H1 (cell line): ENCODE results near the gene SNHG17. TPM values are rescaled to one million over a fixed set of nuclear protein-coding genes. Genes with fewer than 3 reads are reported as not detected.
"Not testable (repeated sequence)": the region's sequence is repeated elsewhere in the genome, so short reads cannot be mapped to it uniquely, and the experiment has no call there.

Source experiments
- CTCF ChIA-PET: fragments of 300-600 bp; sonication (Branson Sonifier 250); formaldehyde crosslinking; loops from one replicate; lab custom pipeline; 2021; ENCODE audit not compliant: partially characterized antibody; lab: Charles Lee
- POLR2A ChIA-PET: fragments of 300-600 bp; sonication (Branson Sonifier 250); formaldehyde crosslinking; loops from one replicate; lab custom pipeline; 2021; ENCODE audit warnings: inconsistent platforms; ENCODE audit not compliant: partially characterized antibody; lab: Charles Lee
- DNase-seq, 2 experiments: peaks; one replicate each; pipeline versions ENCODE4 v3.0.0 to v3.0.0-alpha.2; 2010 to 2022; ENCODE audit warnings: low spot score in 2 of 2, low read depth in 1 of 2, mixed read lengths in 1 of 2
- FAIRE-seq: peaks from 2 replicates; lab custom pipeline; 2011; peaks lifted over from hg19 to GRCh38; lab: Jason Lieb, UNC
- H2AFZ ChIP-seq: 2 replicates; pipeline ENCODE4 v1.8.1; 2012; ENCODE audit warnings: low read length, inconsistent platforms
- H2AK5ac ChIP-seq: 2 replicates; pipeline ENCODE4 v1.6.1; 2013; ENCODE audit warnings: low read depth, low read length
- H2BK120ac ChIP-seq: replicated peaks from 2 replicates; pipeline ENCODE3; 2013; ENCODE audit warnings: low read depth, low read length, inconsistent platforms
- H2BK12ac ChIP-seq: 2 replicates; pipeline ENCODE4 v1.6.1; 2013; ENCODE audit warnings: low read depth, low read length
- H2BK15ac ChIP-seq: 2 replicates; pipeline ENCODE4 v1.6.1; 2013; ENCODE audit warnings: low read length
- H2BK20ac ChIP-seq: 2 replicates; pipeline ENCODE4 v1.6.1; 2013; ENCODE audit warnings: low read length
- H2BK5ac ChIP-seq: 2 replicates; pipeline ENCODE4 v1.6.1; 2013; ENCODE audit warnings: low read depth, low read length
- H3K14ac ChIP-seq: 2 replicates; pipeline ENCODE4 v1.6.1; 2013; ENCODE audit warnings: inconsistent platforms; ENCODE audit not compliant: insufficient read length
- H3K18ac ChIP-seq: 2 replicates; pipeline ENCODE4 v1.6.1; 2013; ENCODE audit warnings: low read length; ENCODE audit errors: extremely low read depth
- H3K23ac ChIP-seq: 2 replicates; pipeline ENCODE4 v1.6.1; 2013; ENCODE audit warnings: inconsistent platforms; ENCODE audit not compliant: insufficient read length
- H3K23me2 ChIP-seq: 2 replicates; pipeline ENCODE4 v1.6.1; 2013; ENCODE audit warnings: low read depth, low read length
- H3K27ac ChIP-seq: 2 replicates; pipeline ENCODE4 v1.6.1; 2011; ENCODE audit warnings: low read depth, low read length, inconsistent platforms
- H3K27me3 ChIP-seq, 4 experiments: replicated peaks in 1 of 4; 1 replicate in 1 of 4; 2 replicates in 3 of 4; pipeline versions ENCODE4 v1.6.1 to v1.8.1; 2011 to 2013; ENCODE audit warnings: low read length in 3 of 4, mild to moderate bottlenecking in 3 of 4, inconsistent platforms in 2 of 4, mixed read lengths in 2 of 4, moderate library complexity in 1 of 4; ENCODE audit not compliant: control insufficient read depth in 3 of 4, insufficient read depth in 3 of 4; ENCODE audit errors: extremely low read depth in 1 of 4
- H3K36me3 ChIP-seq, 4 experiments: 2 replicates each; pipeline versions ENCODE4 v1.6.1 to v1.8.1; 2011 to 2013; ENCODE audit warnings: mild to moderate bottlenecking in 4 of 4, low read length in 3 of 4, moderate library complexity in 2 of 4, control low read depth in 1 of 4, inconsistent platforms in 1 of 4; ENCODE audit not compliant: insufficient read depth in 4 of 4, control insufficient read depth in 2 of 4
- H3K4ac ChIP-seq: replicated peaks from 2 replicates; pipeline ENCODE3; 2013; ENCODE audit warnings: low read length, low read depth, mixed read lengths, inconsistent platforms; ENCODE audit not compliant: insufficient read length
- H3K4me1 ChIP-seq, 4 experiments: replicated peaks in 1 of 4; 1 replicate in 1 of 4; 2 replicates in 3 of 4; pipeline versions ENCODE4 v1.6.1 to v1.8.1; 2011 to 2013; ENCODE audit warnings: low read length in 3 of 4, inconsistent platforms in 2 of 4, mixed read lengths in 1 of 4; ENCODE audit not compliant: insufficient read depth in 4 of 4, control insufficient read depth in 3 of 4
- H3K4me2 ChIP-seq, 2 experiments: 2 replicates each; pipeline versions ENCODE4 v1.6.1 to v1.8.1; 2011 to 2013; ENCODE audit warnings: low read depth in 2 of 2, low read length in 2 of 2, control low read depth in 1 of 2, inconsistent platforms in 1 of 2, mild to moderate bottlenecking in 1 of 2; ENCODE audit not compliant: insufficient read depth in 1 of 2
- H3K4me3 ChIP-seq, 4 experiments: fragments of 200-600, 300-600 bp in 1 of 4; sonication (generic), shearing (Covaris generic), sonication (Bioruptor Twin) in 1 of 4; 2 replicates each; pipeline versions ENCODE4 v1.5.1 to v1.8.1; 2011 to 2016; ENCODE audit warnings: low read length in 4 of 4, low read depth in 3 of 4, control low read depth in 2 of 4, inconsistent platforms in 2 of 4, mild to moderate bottlenecking in 2 of 4, mixed read lengths in 1 of 4, moderate library complexity in 1 of 4; ENCODE audit not compliant: insufficient read depth in 2 of 4; ENCODE audit errors: extremely low read depth in 1 of 4
- H3K56ac ChIP-seq: replicated peaks from 2 replicates; pipeline ENCODE3; 2013; ENCODE audit warnings: low read depth, mild to moderate bottlenecking, mixed read lengths, low read length, inconsistent platforms; ENCODE audit not compliant: insufficient read length
- H3K79me1 ChIP-seq: 2 replicates; pipeline ENCODE4 v1.6.1; 2013; ENCODE audit warnings: low read depth, low read length, control low read depth
- H3K79me2 ChIP-seq, 2 experiments: 2 replicates each; pipeline versions ENCODE4 v1.6.1 to v1.8.1; 2012 to 2013; ENCODE audit warnings: low read length in 2 of 2, mild to moderate bottlenecking in 2 of 2, inconsistent platforms in 1 of 2; ENCODE audit not compliant: insufficient read depth in 2 of 2, control insufficient read depth in 1 of 2
- H3K9ac ChIP-seq, 4 experiments: replicated peaks in 1 of 4; 1 replicate in 1 of 4; 2 replicates in 3 of 4; pipeline versions ENCODE4 v1.6.1 to v1.8.1; 2011 to 2013; ENCODE audit warnings: low read depth in 3 of 4, low read length in 3 of 4, control low read depth in 2 of 4, mild to moderate bottlenecking in 2 of 4, moderate library complexity in 2 of 4, inconsistent platforms in 1 of 4; ENCODE audit errors: extremely low read depth in 1 of 4
- H3K9me3 ChIP-seq, 2 experiments: 2 replicates each; pipeline versions ENCODE4 v1.6.1 to v1.8.1; 2012 to 2013; ENCODE audit warnings: mild to moderate bottlenecking in 2 of 2, moderate library complexity in 2 of 2, control low read depth in 1 of 2, inconsistent platforms in 1 of 2, low read depth in 1 of 2, low read length in 1 of 2, mixed read lengths in 1 of 2; ENCODE audit not compliant: insufficient read depth in 2 of 2
- H4K20me1 ChIP-seq, 2 experiments: replicated peaks in 1 of 2; 2 replicates each; pipeline versions ENCODE3 to v1.8.1; 2011 to 2013; ENCODE audit warnings: inconsistent platforms in 2 of 2, low read length in 2 of 2, mild to moderate bottlenecking in 1 of 2; ENCODE audit not compliant: insufficient read depth in 2 of 2, control insufficient read depth in 1 of 2
- H4K5ac ChIP-seq: 2 replicates; pipeline ENCODE4 v1.6.1; 2013; ENCODE audit warnings: low read length, low read depth, mixed read lengths, inconsistent platforms; ENCODE audit not compliant: insufficient read length
- H4K8ac ChIP-seq: 2 replicates; pipeline ENCODE4 v1.8.0; 2013; ENCODE audit warnings: mild to moderate bottlenecking, moderate library complexity, low read length, inconsistent platforms; ENCODE audit not compliant: insufficient read depth; ENCODE audit errors: extremely low read depth
- H4K91ac ChIP-seq: replicated peaks from 2 replicates; pipeline ENCODE3; 2013; ENCODE audit warnings: low read length, mixed read lengths, inconsistent platforms; ENCODE audit not compliant: insufficient read length
- WGBS, 2 experiments: shearing (Covaris generic) in 1 of 2; methylation state at CpG; one replicate each; pipeline versions ENCODE4 v1.1.6 to v1.1.7; 2013 to 2015; ENCODE audit warnings: low lambda C conversion rate in 2 of 2, mixed read lengths in 2 of 2, inconsistent platforms in 1 of 2, low coverage in 1 of 2, missing lambda C conversion rate in 1 of 2; ENCODE audit not compliant: insufficient replicate concordance in 2 of 2, insufficient coverage in 1 of 2, insufficient read length in 1 of 2; ENCODE audit errors: extremely low coverage in 1 of 2, missing lambda C conversion rate in 1 of 2; 5-methylcytosine and 5-hydroxymethylcytosine counted together
- polyA plus RNA-seq, 7 experiments: library from polyadenylated mRNA; depleted of rRNA in 3 of 7; stranded (reverse) in 5 of 7; unstranded in 2 of 7; fragments of >200 nt in 5 of 7; fragments of 200-250 nt in 2 of 7; gene quantifications; 1 replicate in 5 of 7; 2 replicates in 1 of 7; 4 replicates in 1 of 7; pipeline versions ENCODE4 v1.2.1 to v1.2.3, GENCODE V29; 2011 to 2013; ENCODE audit warnings: missing spikeins in 2 of 7, mixed read lengths in 2 of 7
- total RNA-seq: library from RNA; stranded (reverse); fragmentation: NEBNext Ultra II Directional; extraction: Animal tissue kit (Norgen Biotek cat#: 25700); gene quantifications from 2 replicates; pipeline ENCODE4 v1.2.1, GENCODE V29; 2021

Gene SNHG17
- total and polyA plus RNA-seq, 2 of the 8 experiments (the other 6 are each of a cell fraction or from before 2014, with no cell fraction given) = 59.4 to 59.8 TPM

- H3K23me2 ChIP-seq, H3K18ac ChIP-seq, H3K4me3 ChIP-seq, H3K27me3 ChIP-seq, H4K20me1 ChIP-seq, H3K27ac ChIP-seq, H3K79me1 ChIP-seq, H3K36me3 ChIP-seq, H4K8ac ChIP-seq, H2AFZ ChIP-seq, H2BK15ac ChIP-seq, FAIRE-seq, H2AK5ac ChIP-seq, H2BK12ac ChIP-seq, CTCF ChIA-PET, H3K4ac ChIP-seq, H3K23ac ChIP-seq, H3K9me3 ChIP-seq, H3K4me2 ChIP-seq, H3K14ac ChIP-seq, H3K56ac ChIP-seq, H3K4me1 ChIP-seq, H2BK120ac ChIP-seq, H3K79me2 ChIP-seq, H2BK5ac ChIP-seq, H4K91ac ChIP-seq, H4K5ac ChIP-seq, H3K9ac ChIP-seq, H2BK20ac ChIP-seq, DNase-seq, POLR2A ChIA-PET: not testable (repeated sequence)
- WGBS, 2 experiments = no CpG with 5 or more reads among the region's 2 CpGs
Observed at GRCh38 chr20:38460631-38461030, 25.5 kb upstream of the SNHG17 start.
